ENCODE results near the gene ZNF362.
A peak's percentile ranks its signal among the peaks of the same experiment; 100 is the strongest.

Gene ZNF362

DNA sequence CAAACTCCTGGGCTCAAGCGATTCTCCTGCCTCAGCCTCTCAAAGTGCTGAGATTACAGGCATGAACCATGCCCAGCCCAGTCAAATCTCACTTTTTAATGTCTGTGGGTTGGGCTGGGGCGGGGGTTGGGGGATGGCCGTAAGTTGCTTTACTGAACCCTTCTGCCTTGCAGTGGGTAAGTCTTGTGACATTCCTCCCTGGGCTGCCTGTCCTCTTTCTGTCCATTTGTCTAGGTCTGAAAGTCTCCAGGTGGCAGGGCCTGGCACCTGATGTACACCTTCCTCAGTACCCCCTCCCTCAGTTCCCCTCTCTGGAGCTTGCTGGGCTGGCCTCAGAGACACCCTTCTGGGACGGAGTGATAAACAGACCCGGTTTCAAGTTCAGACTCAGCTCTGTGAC lies 13.3 kb downstream of the ZNF362 start:
- no peak for DNase-seq

DNA sequence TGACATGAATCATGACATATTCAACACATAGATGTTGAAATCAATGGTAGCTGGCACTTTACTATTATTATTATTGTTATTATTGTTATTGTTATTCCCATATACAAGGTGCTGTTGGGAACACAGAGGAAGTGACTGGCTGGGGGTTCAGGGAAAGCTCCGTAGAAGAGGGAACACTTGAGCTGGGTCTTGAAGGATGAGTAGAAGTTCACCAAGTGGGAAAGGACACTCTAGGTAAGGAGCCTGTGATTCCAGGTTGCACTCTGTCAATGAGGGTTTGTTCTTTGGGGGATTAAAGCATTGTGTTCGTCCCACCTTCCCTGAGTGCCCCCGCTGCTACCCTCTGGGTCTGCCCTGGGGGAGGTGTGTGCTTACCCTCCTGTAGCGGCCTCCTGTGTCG lies 14.1 kb downstream of the ZNF362 start:
- DNase-seq: no peak

DNA sequence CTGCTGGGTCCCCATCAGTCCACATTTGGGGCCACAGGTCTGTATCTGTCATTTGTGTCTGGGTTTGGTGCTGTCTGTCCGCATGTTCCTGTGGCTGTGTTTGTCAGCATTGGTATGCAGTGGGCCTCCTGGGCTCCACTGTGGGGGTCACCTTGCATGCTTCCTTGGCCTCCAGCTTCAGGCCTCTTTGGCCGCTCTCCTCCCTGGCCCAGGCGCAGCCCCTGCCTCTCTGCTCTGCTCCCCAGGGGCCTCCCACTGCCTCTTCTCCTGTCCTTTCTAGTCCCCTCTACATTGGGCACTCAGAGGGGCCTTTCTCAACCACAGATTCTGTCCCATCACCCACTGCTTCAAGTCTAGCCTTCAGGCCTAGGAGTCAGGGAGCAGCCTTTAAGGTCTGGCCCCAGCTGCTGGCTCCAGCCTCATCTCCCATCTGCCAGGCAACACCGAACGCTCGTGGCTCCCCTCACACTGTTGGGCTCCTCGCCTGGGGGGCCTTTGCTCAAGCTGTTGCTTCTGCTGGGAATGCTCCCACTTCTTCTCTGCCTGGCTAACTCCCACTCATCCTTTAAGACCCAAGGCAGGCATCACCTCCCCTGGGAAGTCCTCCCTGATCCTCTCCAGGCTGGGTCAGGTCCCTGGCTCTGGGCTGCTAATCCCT lies 14.6 kb downstream of the ZNF362 start:
- DNase-seq: no peak

DNA sequence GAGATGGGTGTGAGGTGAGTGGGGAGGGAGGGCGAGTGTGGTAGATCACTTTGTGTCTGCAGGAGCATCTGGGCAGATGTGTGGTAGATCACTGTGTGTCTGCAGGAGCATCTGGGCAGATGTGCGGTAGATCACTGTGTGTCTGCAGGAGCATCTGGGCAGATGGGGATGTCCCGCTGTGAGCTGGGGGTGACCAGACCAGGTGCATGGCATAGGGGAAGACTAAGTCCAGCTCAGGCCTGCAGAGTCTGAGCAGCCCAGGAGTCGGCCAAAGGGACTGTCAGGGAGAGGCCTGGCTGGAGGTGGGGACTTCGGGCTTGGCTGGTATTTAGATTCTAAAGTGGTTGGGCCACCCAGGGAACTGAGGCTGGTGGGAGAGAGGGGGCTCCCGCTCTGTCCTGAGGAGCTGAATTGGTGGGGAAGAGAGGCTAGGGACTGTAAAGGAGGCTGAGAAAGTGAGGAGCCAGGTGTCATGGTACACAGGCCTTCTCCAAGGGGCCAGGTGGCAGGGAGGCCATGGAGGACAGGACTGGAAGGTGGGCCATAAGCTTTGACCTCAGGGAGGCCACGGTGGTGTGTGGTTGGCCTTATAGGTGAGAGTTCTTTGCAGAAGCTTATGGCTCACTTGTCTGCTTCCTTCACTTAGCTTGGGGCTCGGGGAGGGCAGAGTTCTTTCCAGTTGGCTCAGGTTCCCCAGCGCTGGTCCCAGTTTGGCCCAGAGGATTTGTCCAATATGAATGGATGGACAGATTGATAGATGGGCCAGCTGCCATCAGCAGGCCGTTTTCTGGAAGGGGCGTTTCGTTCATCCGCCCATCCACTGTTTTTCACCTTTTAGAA lies 15.6 kb downstream of the ZNF362 start:
- DNase-seq: no peak

DNA sequence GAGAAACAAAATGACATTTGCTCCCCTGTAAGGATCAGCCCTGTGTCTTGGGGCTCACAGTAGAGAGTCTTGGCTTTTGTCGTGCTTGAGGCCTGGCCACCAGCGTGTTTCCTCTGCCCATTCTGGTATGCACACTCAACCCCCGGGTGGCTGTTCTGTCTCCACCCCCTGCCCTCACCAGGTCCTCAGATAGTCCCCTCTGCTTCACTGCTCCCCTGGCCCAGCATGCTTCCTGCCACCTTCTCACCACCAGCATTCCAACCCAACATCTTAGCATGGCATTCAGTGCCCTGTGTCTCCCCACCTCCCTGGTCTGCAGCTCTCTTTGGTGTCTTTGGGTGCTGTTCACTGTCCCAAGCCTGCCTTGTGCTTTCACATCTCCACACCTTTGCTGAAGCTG lies 16.2 kb downstream of the ZNF362 start:
- DNase-seq: no peak

DNA sequence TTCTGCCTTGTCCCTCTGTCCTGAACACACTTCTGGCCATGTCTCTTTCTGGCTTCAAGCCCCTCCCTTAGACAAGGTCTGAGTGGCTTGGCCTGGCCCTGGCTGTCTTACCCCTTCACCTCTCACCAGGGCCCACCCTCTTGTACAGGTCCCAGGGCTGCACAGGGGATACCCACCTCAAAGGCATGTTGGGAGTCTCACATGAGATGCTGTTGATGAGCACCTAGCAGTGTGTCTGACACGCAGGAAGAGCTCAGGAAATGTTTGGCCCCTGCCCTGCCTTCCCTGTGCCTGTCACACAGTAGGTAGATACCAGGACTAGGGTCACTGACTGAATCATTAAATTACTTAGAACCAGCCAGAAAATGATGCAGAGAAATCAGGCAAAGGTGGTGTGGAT lies 16.6 kb downstream of the ZNF362 start:
- DNase-seq: no peak

DNA sequence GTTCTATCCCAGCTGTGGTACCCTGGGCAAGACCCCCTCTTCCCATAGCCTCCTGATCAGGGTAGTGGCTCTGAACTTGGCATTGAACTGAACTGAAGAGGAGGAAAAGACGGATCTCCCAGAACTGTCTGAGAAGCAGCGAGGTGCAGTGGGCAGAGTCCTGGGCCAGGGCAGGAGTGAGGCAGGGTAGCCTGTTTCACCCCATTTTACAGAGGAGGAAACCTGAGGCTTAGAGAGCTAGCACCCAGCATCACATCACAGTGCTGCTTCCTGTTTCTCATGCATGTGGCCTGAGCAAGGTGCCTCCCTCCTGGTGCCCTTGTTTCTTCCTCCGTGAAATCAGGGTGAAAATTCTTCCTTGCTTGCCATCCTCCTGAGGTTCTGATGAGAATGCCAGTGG lies 17.1 kb downstream of the ZNF362 start:
- DNase-seq: no peak

DNA sequence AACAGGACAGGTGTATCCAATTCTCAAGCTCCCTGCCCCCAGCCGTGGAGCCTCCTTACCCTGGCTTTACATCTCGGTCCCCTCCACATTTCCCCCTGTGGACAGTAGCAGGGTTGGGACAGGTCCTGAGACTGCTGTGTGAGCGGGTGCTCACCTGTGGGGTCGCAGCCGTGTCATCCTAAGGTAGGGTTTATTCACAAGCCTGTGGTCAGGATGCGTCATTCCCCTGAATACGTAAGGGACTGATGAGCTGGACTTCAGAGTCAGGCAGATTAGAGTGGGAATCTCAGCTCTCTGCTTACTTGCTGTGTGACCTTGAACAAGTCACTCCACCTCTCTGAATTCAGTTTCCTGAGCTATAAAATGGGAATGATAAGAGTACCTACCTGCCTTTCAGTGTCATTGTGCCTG lies 17.7 kb downstream of the ZNF362 start:
- DNase-seq: no peak

DNA sequence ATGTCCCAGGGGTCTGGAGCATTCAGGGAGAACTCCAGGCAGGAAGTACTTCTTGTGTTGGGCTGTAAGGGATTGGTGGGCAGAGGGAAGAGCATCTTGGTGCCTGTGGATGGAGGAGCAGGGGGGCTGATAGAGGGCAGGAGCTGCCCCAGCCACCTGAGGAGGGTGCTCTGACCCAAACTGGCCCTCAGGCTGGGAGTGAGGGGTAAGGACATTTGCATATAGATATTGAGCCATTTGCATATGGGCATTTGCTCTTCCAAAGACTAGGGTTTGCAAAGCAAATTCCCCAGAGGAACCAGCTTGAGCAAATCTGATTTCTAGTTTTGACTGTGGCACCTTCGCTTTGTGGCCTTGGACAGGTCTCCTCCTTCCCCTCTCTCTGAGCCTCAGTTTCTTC lies 18.2 kb downstream of the ZNF362 start:
- DNase-seq: no peak

DNA sequence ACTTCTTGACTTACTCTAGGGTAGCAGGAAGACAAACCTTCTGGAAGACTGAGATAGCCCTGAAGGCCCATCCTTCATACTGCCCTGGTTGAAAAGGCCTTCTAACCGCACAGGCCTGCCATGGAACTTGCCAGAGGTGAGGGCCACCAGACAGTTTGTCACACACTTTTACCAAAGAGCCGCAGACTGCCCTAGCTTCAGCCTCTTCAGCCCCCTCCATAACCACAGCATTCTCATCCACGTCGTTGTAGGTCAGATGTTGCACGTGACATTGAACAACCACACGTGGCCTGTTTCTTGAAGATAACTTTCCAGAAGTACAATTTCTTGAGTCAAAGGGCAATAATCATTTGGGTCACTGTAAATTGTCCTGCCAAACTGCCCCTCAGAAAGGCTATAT lies 18.9 kb downstream of the ZNF362 start:
- no peak for DNase-seq

DNA sequence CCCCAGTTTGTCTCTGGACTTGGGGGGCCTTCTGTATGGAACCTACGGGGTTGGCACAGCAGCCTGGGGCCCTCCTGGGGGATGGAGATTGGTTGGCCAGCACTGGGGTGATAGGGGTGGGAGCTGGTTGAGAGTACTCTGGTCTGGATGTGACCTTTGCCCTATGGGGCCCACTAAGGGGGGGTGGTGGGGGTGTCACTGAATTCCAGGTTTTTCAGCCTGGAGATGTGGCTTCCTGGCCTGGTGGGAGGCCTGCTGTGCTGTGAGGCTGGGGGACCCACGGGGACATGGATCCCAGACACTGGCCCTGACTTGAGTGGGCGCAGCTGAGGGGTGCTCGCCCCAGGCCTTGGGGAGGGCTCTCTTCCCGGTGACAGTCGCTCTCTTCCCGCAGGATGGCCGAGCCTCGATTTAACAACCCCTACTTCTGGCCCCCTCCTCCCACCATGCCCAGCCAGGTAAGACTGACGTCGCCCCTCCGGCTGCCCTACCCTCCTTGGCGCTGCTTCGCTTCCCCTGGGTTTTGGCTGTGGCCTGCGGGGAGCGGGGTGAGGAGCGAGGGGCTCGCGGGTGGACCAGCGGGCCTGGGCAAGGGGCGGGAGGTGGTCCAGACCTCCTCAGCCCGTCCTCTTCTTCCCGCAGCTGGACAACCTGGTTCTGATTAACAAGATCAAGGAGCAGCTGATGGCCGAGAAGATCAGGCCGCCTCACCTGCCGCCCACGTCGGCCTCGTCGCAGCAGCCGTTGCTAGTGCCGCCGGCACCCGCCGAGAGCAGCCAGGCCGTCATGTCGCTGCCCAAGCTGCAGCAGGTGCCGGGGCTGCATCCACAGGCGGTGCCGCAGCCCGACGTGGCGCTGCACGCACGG lies 19.6 kb downstream of the ZNF362 start:
- no peak for DNase-seq

DNA sequence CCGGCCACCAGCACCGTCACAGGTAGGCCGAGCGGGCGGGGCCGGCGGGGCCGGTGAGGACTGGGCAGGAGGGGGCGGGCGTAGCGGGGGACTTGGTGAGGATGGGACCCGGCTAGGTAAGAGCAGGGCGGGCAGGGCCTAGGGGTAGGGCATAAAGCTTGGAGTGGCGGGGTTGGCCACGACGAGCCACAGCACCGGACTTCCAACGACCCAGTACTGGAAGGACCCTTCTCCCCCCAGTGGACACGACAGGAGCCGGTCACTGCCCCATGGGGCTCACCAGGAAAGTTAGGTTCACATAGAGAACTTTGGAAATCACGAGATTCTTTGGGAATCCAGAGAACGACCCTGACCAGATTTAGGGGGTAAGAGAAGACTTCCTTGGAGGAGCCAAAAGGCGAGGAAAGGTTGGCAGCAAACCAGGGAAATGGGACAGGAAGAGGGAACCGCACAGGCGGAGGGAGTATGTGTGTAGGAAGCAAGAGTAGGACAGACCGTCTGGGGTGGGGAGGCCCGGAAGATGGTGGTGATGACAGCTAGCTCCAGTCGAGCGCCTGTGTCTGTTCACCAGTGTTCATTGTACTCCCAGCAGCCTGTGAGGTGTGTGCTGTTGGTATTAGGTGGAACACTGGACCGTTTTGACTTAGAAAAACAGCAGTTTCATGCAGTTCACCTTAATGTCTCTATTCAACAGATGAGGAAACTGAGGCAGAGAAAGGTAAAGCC lies 20.4 kb downstream of the ZNF362 start:
- DNase-seq: no peak

DNA sequence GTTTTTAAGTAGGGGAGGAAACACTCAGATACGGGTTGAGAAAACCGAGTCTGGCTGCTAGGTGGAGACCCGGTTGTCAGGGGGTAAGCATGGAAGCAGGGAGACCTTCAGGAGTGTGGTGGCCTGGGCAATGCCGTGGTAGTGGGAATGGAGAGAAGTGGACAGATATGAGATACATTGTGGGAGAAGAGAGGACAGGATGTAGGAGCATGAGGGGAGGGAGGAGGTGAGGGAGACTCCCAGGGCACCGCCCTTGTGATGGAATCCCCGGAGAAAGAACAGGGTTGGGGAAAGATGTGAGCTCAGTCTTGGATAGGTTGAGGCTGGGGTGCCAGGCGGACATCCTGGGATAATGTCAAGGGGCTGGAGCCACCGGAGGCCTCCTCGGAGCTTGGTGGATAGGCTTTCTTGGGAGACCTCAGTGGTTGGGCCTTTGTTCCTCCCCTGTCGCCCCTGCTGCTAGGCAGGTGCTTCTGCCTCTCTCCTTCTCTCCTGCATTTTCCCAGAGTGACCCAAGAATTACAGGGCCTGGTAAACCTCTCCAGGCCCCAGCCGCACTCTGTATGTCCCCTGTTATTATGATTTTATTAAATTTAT lies 21.3 kb downstream of the ZNF362 start:
- no peak for DNase-seq

DNA sequence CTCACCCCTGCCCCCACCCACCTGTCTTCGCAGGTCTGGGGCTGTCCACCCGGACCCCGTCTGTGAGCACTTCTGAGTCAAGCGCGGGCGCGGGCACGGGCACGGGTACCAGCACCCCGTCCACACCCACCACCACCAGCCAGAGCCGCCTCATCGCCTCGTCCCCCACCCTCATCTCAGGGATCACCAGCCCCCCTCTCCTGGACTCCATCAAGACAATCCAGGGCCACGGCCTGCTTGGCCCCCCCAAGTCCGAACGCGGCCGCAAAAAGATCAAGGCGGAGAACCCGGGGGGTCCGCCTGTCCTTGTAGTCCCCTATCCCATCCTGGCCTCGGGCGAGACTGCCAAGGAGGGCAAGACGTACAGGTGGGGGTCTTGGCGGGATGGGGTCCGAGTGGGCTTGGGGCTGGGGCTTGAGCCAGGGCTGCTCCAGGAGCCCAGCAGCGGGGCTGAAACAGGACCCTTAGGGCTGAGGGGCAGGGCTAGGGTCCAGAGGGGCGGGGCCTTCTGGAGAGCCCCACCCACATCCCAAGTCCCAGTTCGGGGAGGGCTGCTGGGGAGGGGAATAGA lies 23.9 kb downstream of the ZNF362 start:
- DNase-seq: no peak

DNA sequence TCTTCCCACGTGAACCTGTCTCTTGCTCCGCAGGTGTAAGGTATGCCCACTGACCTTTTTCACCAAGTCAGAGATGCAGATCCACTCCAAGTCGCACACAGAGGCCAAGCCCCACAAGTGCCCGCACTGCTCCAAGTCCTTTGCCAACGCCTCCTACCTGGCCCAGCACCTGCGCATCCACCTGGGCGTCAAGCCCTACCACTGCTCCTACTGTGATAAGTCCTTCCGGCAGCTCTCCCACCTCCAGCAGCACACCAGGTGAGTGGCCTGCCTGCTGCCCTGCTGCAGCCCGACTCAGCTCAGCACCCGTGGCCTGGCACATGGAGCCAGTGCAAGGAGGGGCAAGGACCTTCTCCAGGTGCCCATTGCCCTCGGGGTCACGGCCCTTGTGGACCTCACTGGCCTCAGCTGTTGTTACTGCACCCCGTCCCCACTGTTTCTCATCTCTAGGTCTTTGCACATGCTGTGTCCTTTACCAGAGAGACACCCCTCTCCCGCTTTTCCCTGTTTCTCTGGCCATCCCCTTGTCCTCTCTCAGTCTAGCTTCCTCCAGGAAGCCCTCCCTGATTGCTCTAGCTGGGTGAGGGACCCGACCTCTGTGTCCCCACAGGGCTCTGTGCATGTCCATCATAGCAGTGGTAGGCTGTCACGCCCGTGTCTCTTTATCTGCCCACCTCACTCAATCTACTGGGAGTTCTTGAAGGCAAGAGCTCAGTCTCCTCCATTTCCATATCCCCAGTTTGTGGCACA lies 25.4 kb downstream of the ZNF362 start:
- DNase-seq: no peak

DNA sequence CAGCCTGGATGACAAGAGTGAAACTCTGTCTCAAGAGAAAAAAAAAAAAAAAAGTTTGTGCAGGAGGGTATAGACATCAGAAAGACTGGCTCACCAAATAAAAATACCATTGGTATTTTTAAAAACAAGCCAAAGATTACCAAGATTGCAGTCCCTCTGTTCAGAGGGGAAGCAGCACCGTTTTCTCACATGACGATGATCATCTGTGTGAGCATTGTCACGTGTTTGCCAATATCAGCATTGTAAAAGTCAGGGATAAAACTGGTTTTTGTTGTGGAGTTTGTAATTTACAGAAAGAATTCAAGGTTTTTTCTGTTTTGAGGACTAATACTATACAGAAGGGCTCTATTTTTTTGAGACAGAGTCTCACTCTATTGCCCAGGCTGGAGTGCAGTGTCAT lies 26.5 kb downstream of the ZNF362 start:
- peak in 1 of 3 donors; percentile 14 for DNase-seq

DNA sequence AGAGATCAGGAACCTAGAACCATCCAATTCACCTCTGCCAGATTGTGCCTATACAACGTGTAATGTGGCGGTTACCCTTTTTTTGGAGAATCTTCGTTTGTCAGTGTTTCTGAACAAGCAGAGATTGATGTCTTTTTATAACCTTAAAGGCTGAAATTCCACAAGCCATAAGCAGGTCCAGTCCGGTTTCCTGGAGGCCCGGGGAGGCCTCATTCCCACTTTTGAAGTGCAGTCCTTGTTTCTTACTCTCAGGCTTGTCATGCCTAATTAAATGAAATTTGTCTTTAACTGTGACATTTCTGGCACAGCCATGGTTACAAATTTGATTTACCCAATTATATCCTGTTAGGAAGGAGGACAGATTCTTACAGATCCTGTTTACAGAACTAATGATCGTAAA lies 27.8 kb downstream of the ZNF362 start:
- DNase-seq: no peak

DNA sequence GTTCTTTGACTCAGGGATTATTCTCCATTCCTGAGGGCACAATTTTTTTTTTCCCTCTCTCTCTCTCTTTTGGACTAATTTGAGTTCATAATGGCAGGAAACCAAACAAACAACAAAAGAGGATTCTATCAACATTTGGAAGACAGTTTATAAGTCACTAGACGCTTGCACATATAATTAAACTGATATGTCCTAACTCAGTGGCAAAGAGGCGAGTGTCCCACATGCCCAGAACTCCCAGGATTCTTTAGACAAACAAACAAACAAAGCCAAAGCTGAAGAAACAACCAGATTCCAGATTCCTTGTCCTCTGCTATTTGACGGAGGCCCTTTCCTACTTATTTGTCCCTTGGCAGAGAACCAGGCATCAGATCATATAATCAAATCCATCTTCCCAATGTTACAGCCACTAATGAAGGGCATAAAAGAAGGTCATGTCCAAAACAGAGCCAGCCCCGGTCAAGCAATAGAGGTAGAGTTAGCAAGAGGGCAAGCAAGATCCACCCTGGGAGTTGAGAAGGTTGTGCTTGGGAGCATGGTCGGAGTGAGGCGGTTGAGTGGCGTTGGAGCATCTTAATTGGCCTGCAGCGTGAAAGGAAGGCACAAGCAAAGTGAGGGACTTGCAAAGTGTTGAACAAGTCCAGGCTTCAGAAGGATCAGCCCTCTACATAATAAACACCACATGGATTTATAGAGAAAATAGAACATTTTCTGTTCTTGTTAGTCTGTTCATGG lies 30.3 kb downstream of the ZNF362 start:
- no peak for DNase-seq

DNA sequence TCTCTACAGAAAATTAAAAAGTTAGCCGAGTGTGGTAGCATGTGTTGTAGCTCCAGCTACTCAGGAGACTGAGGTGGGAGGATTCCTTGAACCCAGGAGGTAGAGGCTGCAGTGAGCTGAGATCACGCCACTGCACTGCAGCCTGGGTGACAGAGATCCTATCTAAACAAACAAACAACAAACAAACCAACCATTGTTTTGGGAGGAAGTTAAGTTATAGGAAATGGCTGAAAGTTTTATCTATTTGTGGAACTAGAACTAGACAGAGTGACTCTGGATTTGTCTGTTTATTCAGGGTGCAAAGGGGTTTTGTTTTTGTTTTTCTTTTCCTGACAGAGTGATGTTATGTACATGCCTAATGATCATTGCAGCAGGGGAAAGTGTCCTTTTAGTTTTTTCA lies 31.0 kb downstream of the ZNF362 start:
- DNase-seq: no peak

DNA sequence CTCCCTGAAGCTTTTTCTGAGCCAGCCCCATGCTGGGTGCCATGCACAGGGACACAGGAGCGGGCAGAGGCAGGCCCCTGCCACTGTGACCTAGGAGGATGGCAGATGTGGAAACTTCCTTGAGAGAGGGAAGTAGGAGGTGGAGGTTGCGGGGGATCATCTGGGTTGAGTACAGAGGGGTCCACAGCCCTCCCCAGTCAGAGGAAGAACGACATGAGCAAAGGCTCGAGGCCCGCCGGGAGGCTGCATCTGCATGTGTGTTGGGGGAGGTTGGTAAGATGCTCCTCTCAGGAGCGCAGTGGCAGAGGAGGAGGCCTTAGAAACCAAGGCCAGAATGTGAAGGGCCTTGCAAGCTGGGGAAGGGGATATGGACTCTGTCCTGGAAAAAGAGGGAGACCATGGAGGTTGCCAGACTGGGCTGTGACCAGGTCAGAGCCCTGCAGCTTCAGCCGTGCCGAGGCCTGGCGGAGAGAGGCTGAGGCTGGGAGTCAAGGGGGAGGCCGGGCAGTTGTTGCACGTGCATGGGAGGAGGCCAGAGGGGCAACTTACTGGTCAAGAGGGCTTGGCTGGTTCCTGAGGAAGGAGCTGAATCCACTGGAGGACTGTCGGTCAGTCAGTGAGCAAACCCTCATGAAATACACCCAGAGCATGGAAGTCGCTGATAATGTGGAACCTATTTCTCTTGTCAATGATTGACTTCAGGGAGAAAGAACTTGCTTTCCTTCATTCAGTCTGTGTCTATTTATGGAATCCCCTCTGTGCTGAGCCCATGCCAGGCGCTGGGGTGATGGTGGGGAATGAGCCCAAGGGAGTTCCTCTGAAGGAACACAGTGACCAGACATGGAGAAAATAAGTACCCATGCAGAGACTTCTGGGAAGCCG lies 32.9 kb downstream of the ZNF362 start:
- no peak for DNase-seq

Measured in suppressor macrophage treated with lipopolysaccharide for 1 hour (primary cell).